Lower leg skin (tissue), 4 donors: ENCODE data around the gene KIN. TPM values are rescaled to one million over a fixed set of nuclear protein-coding genes. Genes with fewer than 3 reads are reported as not detected.

ENCODE experiments used
- DNase-seq, 2 donors: peaks; one replicate each; pipeline ENCODE4 v3.0.0-alpha.2; 2019; ENCODE audit warnings: low spot score in 2 of 2
- H3K4me3 ChIP-seq: fragments of 200-600 bp; sonication (generic); 2 replicates; pipeline ENCODE4 v1.5.1; 2017; ENCODE audit warnings: mild to moderate bottlenecking, low read depth; ENCODE audit not compliant: poor library complexity, severe bottlenecking
- POLR2A ChIP-seq, 2 donors: fragments of 450-650 bp; IDR thresholded peaks; one replicate each; pipeline ENCODE4 v1.6.1; 2016 to 2017; ENCODE audit warnings: antibody characterized with exemption in 2 of 2, mild to moderate bottlenecking in 1 of 2, moderate library complexity in 1 of 2
- WGBS, 2 donors: methylation state at CpG; one replicate each; pipeline ENCODE4 v1.1.5; 2018; 5-methylcytosine and 5-hydroxymethylcytosine counted together
- intact Hi-C: fragments of 100-400 bp; cut with DNase I; formaldehyde crosslinking; loops from one replicate; pipeline ENCODE4 v1.15.0; 2023; ENCODE audit warnings: low total_unique reads
- total RNA-seq, 4 donors: library from RNA; depleted of rRNA; stranded (reverse); fragments of >200 nt; gene quantifications; one replicate each; pipeline ENCODE4 v1.1.0, GENCODE V29; 2016
- TF ChIP-seq, protein P1 (sequence below), 3 donors: fragments of 450-650 bp; IDR thresholded peaks; one replicate each; pipeline ENCODE4 v1.5.1; 2016; ENCODE audit warnings: antibody characterized with exemption in 3 of 3, mild to moderate bottlenecking in 3 of 3, moderate library complexity in 2 of 3

The KIN gene
- total RNA-seq, 4 donors from 2014 or later: 7.0 to 10.3 (median 8.2) TPM

GRCh38 chr10:7702288-7702812 is 85.4 kb downstream of the KIN start:
- intact Hi-C loops: no loop called here
- no peak overlapping the region for H3K4me3 ChIP-seq
- no peak for TF ChIP-seq POLR2A (IDR thresholded peaks at IDR 0.05)
- TF ChIP-seq, protein P1, sequence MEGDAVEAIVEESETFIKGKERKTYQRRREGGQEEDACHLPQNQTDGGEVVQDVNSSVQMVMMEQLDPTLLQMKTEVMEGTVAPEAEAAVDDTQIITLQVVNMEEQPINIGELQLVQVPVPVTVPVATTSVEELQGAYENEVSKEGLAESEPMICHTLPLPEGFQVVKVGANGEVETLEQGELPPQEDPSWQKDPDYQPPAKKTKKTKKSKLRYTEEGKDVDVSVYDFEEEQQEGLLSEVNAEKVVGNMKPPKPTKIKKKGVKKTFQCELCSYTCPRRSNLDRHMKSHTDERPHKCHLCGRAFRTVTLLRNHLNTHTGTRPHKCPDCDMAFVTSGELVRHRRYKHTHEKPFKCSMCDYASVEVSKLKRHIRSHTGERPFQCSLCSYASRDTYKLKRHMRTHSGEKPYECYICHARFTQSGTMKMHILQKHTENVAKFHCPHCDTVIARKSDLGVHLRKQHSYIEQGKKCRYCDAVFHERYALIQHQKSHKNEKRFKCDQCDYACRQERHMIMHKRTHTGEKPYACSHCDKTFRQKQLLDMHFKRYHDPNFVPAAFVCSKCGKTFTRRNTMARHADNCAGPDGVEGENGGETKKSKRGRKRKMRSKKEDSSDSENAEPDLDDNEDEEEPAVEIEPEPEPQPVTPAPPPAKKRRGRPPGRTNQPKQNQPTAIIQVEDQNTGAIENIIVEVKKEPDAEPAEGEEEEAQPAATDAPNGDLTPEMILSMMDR (IDR thresholded peaks at IDR 0.05): no peak
- no peak for DNase-seq
- 80 to 84% methylated on average over 4 of the region's 4 CpGs for WGBS, 2 donors

- no peak overlapping the region for H3K4me3 ChIP-seq
- intact Hi-C loops: no loop called here
These were observed 86.5 kb downstream of the KIN start for GRCh38 chr10:7701158-7701742.

More at GRCh38 chr10:7701158-7701742, 86.5 kb downstream of the KIN start:
- no peak for TF ChIP-seq POLR2A (IDR thresholded peaks at IDR 0.05)
- TF ChIP-seq, protein P1 (IDR thresholded peaks at IDR 0.05): no peak
- no peak for DNase-seq
- WGBS, 2 donors: 72 to 73% methylated on average over 8 of the region's 8 CpGs

Other genes with a start within 250 kb of the KIN start
- 10 to 100 TPM in 1 of 4 donors, 1 to 10 TPM in 3; 4.4 to 10.7 (median 8.3) TPM for gene ITIH5, start 121.0 kb downstream of the KIN start, total RNA-seq
- gene ITIH2, start 84.7 kb downstream of the KIN start, total RNA-seq: not detected
- gene ATP5F1C, start 184 bp upstream of the KIN start, total RNA-seq: 100 to 1,000 TPM; 148 to 233 (median 216) TPM
- gene TAF3, start 30.5 kb upstream of the KIN start, total RNA-seq: 1 to 10 TPM; 5.0 to 8.3 (median 7.7) TPM